Neural cell (in vitro differentiated cells): ENCODE results near the gene ITM2C. TPM values are rescaled to one million over a fixed set of nuclear protein-coding genes. Genes with fewer than 3 reads are reported as not detected.

Experiments
- H2AFZ ChIP-seq: fragments of 200-600, 300-800 bp; sonication (generic), shearing (Covaris generic); 2 replicates; pipeline ENCODE4 v1.6.0; 2014; ENCODE audit warnings: low read depth, mild to moderate bottlenecking, antibody characterized with exemption, low read length, moderate library complexity
- H3F3A ChIP-seq: fragments of 200-600 bp; shearing (Covaris generic); 2 replicates; pipeline ENCODE4 v1.6.1; 2016; ENCODE audit warnings: mild to moderate bottlenecking, moderate library complexity, mixed read lengths, antibody characterized with exemption, low read length; ENCODE audit not compliant: insufficient read depth, poor library complexity, severe bottlenecking
- H3K27ac ChIP-seq: fragments of 200-600, 300-800 bp; sonication (generic), shearing (Covaris generic); 2 replicates; pipeline ENCODE4 v1.5.1; 2014; ENCODE audit warnings: mild to moderate bottlenecking, low read length, moderate library complexity
- H3K27me3 ChIP-seq: fragments of 300-800, 200-600 bp; sonication (generic), shearing (Covaris generic); 2 replicates; pipeline ENCODE4 v1.6.0; 2014; ENCODE audit warnings: mild to moderate bottlenecking, low read depth, low read length, moderate library complexity; ENCODE audit not compliant: insufficient read depth
- H3K36me3 ChIP-seq: fragments of 300-800, 200-600 bp; sonication (generic), shearing (Covaris generic); 2 replicates; pipeline ENCODE4 v1.5.1; 2014; ENCODE audit warnings: mild to moderate bottlenecking, antibody characterized with exemption, low read length, moderate library complexity; ENCODE audit not compliant: insufficient read depth
- H3K4me2 ChIP-seq: fragments of 300-800, 200-600 bp; sonication (generic), shearing (Covaris generic); 2 replicates; pipeline ENCODE4 v1.6.0; 2014; ENCODE audit warnings: mild to moderate bottlenecking, low read length
- H3K4me3 ChIP-seq: fragments of 300-800, 200-600 bp; sonication (generic), shearing (Covaris generic); 2 replicates; pipeline ENCODE4 v1.5.1; 2014; ENCODE audit warnings: mild to moderate bottlenecking, low read length, moderate library complexity
- H3K79me2 ChIP-seq: fragments of 200-600 bp; shearing (Covaris generic); replicated peaks from 2 replicates; pipeline ENCODE4 v1.6.0; 2014; ENCODE audit warnings: mild to moderate bottlenecking, low read length, moderate library complexity; ENCODE audit not compliant: insufficient read depth
- H3K9ac ChIP-seq: fragments of 300-800, 200-600 bp; sonication (generic), shearing (Covaris generic); 2 replicates; pipeline ENCODE4 v1.6.1; 2016; ENCODE audit warnings: mild to moderate bottlenecking, low read length, mixed read lengths
- H3K9me2 ChIP-seq: fragments of 200-600 bp; shearing (Covaris generic); 2 replicates; pipeline ENCODE4 v1.6.1; 2016; ENCODE audit warnings: mild to moderate bottlenecking, low read length, mixed read lengths; ENCODE audit not compliant: insufficient read depth
- H3K9me3 ChIP-seq: fragments of 200-600, 300-800 bp; sonication (generic), shearing (Covaris generic); 2 replicates; pipeline ENCODE4 v1.6.1; 2016; ENCODE audit warnings: mild to moderate bottlenecking, mixed run types, low read length, moderate library complexity, mixed read lengths
- H4K20me1 ChIP-seq: fragments of 200-600 bp; shearing (Covaris generic); 2 replicates; pipeline ENCODE4 v1.6.1; 2016; ENCODE audit warnings: mild to moderate bottlenecking, mixed run types; ENCODE audit not compliant: insufficient read depth
- EP300 ChIP-seq: fragments of 450-650 bp; conservative IDR thresholded peaks from 2 replicates; pipeline ENCODE4 v1.6.1; 2014; ENCODE audit warnings: antibody characterized with exemption, mild to moderate bottlenecking, moderate library complexity; ENCODE audit not compliant: poor library complexity, severe bottlenecking
- EZH2 ChIP-seq: fragments of 200-600, 300-800 bp; shearing (Covaris generic), sonication (generic); IDR thresholded peaks from 2 replicates; pipeline ENCODE4 v1.6.1; 2014; ENCODE audit warnings: antibody characterized with exemption, low read length, borderline replicate concordance, mild to moderate bottlenecking; ENCODE audit not compliant: insufficient read depth, poor library complexity, severe bottlenecking
- MXI1 ChIP-seq: fragments of 450-650 bp; conservative IDR thresholded peaks from 2 replicates; pipeline ENCODE4 v1.6.1; 2014; ENCODE audit warnings: antibody characterized with exemption, mild to moderate bottlenecking; ENCODE audit not compliant: poor library complexity, severe bottlenecking
- POLR2AphosphoS5 ChIP-seq: IDR thresholded peaks from 2 replicates; pipeline ENCODE4 v1.6.1; 2012
- RAD21 ChIP-seq: fragments of 450-650 bp; conservative IDR thresholded peaks from 2 replicates; pipeline ENCODE4 v1.6.1; 2014; ENCODE audit warnings: antibody characterized with exemption, mild to moderate bottlenecking, moderate library complexity
- SMC3 ChIP-seq: fragments of 450-650 bp; conservative IDR thresholded peaks from 2 replicates; pipeline ENCODE4 v1.6.1; 2014; ENCODE audit warnings: antibody characterized with exemption, mild to moderate bottlenecking, moderate library complexity; ENCODE audit not compliant: poor library complexity
- TAF1 ChIP-seq: IDR thresholded peaks from 2 replicates; pipeline ENCODE4 v1.6.1; 2012; ENCODE audit warnings: low read depth
- polyA plus RNA-seq: library from polyadenylated mRNA; depleted of rRNA; stranded (reverse); fragments of >200 nt; gene quantifications from 2 replicates; pipeline ENCODE4 v1.2.3, GENCODE V29; 2014
- TF ChIP-seq, protein P1 (sequence below): fragments of 450-650 bp; IDR thresholded peaks from 2 replicates; pipeline ENCODE4 v1.5.1; 2014; ENCODE audit warnings: antibody characterized with exemption, mild to moderate bottlenecking, moderate library complexity; ENCODE audit not compliant: poor library complexity, severe bottlenecking
- TF ChIP-seq, protein P2 (sequence below): IDR thresholded peaks from 2 replicates; pipeline ENCODE4 v1.6.1; 2012; ENCODE audit warnings: borderline replicate concordance

ITM2C gene
- polyA plus RNA-seq, 1 donor from 2014 or later, result 186 TPM

GRCh38 chr2:230865766-230866755 lies 1.3 kb downstream of the ITM2C start:
- H2AFZ ChIP-seq, result peak overlapping the region; percentile 60
- H3K9ac ChIP-seq, result peak overlapping the region; percentile 94
- no peak for TF ChIP-seq EP300
- peak; percentile 40 for TF ChIP-seq SMC3
- TF ChIP-seq RAD21, result no peak
- TF ChIP-seq, protein P1, sequence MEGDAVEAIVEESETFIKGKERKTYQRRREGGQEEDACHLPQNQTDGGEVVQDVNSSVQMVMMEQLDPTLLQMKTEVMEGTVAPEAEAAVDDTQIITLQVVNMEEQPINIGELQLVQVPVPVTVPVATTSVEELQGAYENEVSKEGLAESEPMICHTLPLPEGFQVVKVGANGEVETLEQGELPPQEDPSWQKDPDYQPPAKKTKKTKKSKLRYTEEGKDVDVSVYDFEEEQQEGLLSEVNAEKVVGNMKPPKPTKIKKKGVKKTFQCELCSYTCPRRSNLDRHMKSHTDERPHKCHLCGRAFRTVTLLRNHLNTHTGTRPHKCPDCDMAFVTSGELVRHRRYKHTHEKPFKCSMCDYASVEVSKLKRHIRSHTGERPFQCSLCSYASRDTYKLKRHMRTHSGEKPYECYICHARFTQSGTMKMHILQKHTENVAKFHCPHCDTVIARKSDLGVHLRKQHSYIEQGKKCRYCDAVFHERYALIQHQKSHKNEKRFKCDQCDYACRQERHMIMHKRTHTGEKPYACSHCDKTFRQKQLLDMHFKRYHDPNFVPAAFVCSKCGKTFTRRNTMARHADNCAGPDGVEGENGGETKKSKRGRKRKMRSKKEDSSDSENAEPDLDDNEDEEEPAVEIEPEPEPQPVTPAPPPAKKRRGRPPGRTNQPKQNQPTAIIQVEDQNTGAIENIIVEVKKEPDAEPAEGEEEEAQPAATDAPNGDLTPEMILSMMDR, result peak; percentile 28
- no peak for TF ChIP-seq EZH2
- TF ChIP-seq POLR2AphosphoS5, result peak; percentile 35
- TF ChIP-seq, protein P2, sequence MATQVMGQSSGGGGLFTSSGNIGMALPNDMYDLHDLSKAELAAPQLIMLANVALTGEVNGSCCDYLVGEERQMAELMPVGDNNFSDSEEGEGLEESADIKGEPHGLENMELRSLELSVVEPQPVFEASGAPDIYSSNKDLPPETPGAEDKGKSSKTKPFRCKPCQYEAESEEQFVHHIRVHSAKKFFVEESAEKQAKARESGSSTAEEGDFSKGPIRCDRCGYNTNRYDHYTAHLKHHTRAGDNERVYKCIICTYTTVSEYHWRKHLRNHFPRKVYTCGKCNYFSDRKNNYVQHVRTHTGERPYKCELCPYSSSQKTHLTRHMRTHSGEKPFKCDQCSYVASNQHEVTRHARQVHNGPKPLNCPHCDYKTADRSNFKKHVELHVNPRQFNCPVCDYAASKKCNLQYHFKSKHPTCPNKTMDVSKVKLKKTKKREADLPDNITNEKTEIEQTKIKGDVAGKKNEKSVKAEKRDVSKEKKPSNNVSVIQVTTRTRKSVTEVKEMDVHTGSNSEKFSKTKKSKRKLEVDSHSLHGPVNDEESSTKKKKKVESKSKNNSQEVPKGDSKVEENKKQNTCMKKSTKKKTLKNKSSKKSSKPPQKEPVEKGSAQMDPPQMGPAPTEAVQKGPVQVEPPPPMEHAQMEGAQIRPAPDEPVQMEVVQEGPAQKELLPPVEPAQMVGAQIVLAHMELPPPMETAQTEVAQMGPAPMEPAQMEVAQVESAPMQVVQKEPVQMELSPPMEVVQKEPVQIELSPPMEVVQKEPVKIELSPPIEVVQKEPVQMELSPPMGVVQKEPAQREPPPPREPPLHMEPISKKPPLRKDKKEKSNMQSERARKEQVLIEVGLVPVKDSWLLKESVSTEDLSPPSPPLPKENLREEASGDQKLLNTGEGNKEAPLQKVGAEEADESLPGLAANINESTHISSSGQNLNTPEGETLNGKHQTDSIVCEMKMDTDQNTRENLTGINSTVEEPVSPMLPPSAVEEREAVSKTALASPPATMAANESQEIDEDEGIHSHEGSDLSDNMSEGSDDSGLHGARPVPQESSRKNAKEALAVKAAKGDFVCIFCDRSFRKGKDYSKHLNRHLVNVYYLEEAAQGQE, result no peak
- TF ChIP-seq MXI1, result peak; percentile 18
- TF ChIP-seq TAF1, result no peak

GRCh38 chr2:230866756-230867523 lies 2.2 kb downstream of the ITM2C start:
- no peaks in the 10 kb centered on the region for H3K9me3 ChIP-seq
- peaks cover 60% of the 10 kb centered on the region for H3K79me2 ChIP-seq
- H3K27me3 ChIP-seq, result no peaks in the 10 kb centered on the region
- peak overlapping the region; percentile 62 for H3K4me2 ChIP-seq
- no peaks in the 10 kb centered on the region for H3K36me3 ChIP-seq
- no peak for TF ChIP-seq EP300
- peak overlapping the region; percentile 98 for H3K4me3 ChIP-seq
- H3F3A ChIP-seq, result no peaks in the 10 kb centered on the region
- no peak overlapping the region for H2AFZ ChIP-seq
- no peaks in the 10 kb centered on the region for H3K9me2 ChIP-seq
- H3K27ac ChIP-seq, result no peak overlapping the region
- no peaks in the 10 kb centered on the region for H4K20me1 ChIP-seq
- peak overlapping the region; percentile 94 for H3K9ac ChIP-seq

More at GRCh38 chr2:230865766-230866755, 1.3 kb downstream of the ITM2C start:
- Histone ChIP-seq H3K4me2 (peak overlapping the region; percentile 62), H3K9me3 (no peaks in the 10 kb centered on the region), H3K79me2 (peaks cover 52% of the 10 kb centered on the region), H4K20me1 (no peaks in the 10 kb centered on the region), H3K27me3 (no peaks in the 10 kb centered on the region), H3K9me2 (no peaks in the 10 kb centered on the region), H3K4me3 (peak overlapping the region; percentile 98), H3K27ac (peak overlapping the region; percentile 83), H3F3A (no peaks in the 10 kb centered on the region), H3K36me3 (no peaks in the 10 kb centered on the region)
